KMS-11 (cell line): ENCODE data around the gene ITPR1.

ENCODE experiments used
- H2AFZ ChIP-seq: fragments of 200-600 bp; sonication (generic); 2 replicates; pipeline ENCODE4 v1.6.1; 2016; ENCODE audit warnings: antibody characterized with exemption, mixed run types, low read depth
- H3K27ac ChIP-seq: fragments of 200-600 bp; sonication (generic); 2 replicates; pipeline ENCODE4 v1.6.1; 2016; ENCODE audit warnings: mild to moderate bottlenecking, mixed run types
- H3K27me3 ChIP-seq: fragments of 200-600 bp; sonication (generic); 2 replicates; pipeline ENCODE4 v1.6.1; 2017; ENCODE audit warnings: mild to moderate bottlenecking, low read depth, mixed run types, moderate library complexity; ENCODE audit not compliant: insufficient read depth
- H3K36me3 ChIP-seq: fragments of 200-600 bp; sonication (generic); 2 replicates; pipeline ENCODE4 v1.6.1; 2017; ENCODE audit warnings: mild to moderate bottlenecking, mixed run types; ENCODE audit not compliant: insufficient read depth
- H3K4me1 ChIP-seq: fragments of 200-600 bp; sonication (generic); 2 replicates; pipeline ENCODE4 v1.6.1; 2016; ENCODE audit warnings: mild to moderate bottlenecking, low read depth, mixed run types; ENCODE audit not compliant: poor library complexity, severe bottlenecking
- H3K4me2 ChIP-seq: fragments of 200-600 bp; sonication (generic); 2 replicates; pipeline ENCODE4 v1.7.0; 2016; ENCODE audit warnings: mild to moderate bottlenecking, mixed run types
- H3K4me3 ChIP-seq: fragments of 200-600 bp; sonication (generic); IDR thresholded peaks from 2 replicates; pipeline ENCODE4 v1.6.1; 2017; ENCODE audit warnings: low read depth, low read length, mixed read lengths; ENCODE audit not compliant: insufficient read depth
- H3K79me2 ChIP-seq: fragments of 200-600 bp; sonication (generic); 2 replicates; pipeline ENCODE4 v1.6.1; 2016; ENCODE audit warnings: low read depth, mixed run types; ENCODE audit not compliant: insufficient read depth
- H3K9ac ChIP-seq: fragments of 200-600 bp; sonication (generic); 2 replicates; pipeline ENCODE4 v1.6.1; 2016; ENCODE audit warnings: mild to moderate bottlenecking, mixed run types
- H4K20me1 ChIP-seq: fragments of 200-600 bp; sonication (generic); 2 replicates; pipeline ENCODE4 v1.6.1; 2016; ENCODE audit warnings: mild to moderate bottlenecking, mixed run types; ENCODE audit not compliant: insufficient read depth
- TF ChIP-seq, protein P1 (sequence below): fragments of 200-600 bp; sonication (generic); conservative IDR thresholded peaks from 2 replicates; pipeline ENCODE4 v1.6.1; 2017; ENCODE audit warnings: low read depth, mild to moderate bottlenecking, antibody characterized with exemption, low read length, moderate library complexity, mixed read lengths

ITPR1 gene

DNA sequence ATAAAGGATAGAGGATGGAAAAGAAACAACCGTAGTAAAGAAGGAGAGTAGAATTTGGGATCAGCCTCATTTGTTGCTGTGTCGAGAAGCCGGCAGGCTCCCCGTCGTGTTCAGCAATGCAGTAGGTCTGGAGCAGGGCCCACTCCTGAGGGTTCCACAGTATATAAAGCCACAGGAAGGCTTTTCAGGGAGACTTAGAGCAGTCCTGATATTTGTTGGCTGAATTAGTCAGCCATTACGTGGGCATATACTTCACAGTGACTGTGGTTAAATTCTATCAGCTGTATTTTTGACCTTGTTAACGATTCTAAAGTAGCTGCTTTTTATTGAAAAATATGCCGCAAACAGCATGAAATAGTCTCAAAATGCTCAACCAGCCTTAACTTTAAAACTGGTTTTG, 149.5 kb downstream of the ITPR1 start:
- Histone ChIP-seq H3K79me2 (no peaks in the 10 kb centered on the region), H3K36me3 (no peaks in the 10 kb centered on the region), H3K4me3 (no peak overlapping the region)

GRCh38 chr3:4643904-4644547, 150.9 kb downstream of the ITPR1 start:
- no peak overlapping the region for H3K9ac ChIP-seq
- no peak overlapping the region for H3K4me3 ChIP-seq
- H3K27ac ChIP-seq: no peak overlapping the region
- TF ChIP-seq, protein P1, sequence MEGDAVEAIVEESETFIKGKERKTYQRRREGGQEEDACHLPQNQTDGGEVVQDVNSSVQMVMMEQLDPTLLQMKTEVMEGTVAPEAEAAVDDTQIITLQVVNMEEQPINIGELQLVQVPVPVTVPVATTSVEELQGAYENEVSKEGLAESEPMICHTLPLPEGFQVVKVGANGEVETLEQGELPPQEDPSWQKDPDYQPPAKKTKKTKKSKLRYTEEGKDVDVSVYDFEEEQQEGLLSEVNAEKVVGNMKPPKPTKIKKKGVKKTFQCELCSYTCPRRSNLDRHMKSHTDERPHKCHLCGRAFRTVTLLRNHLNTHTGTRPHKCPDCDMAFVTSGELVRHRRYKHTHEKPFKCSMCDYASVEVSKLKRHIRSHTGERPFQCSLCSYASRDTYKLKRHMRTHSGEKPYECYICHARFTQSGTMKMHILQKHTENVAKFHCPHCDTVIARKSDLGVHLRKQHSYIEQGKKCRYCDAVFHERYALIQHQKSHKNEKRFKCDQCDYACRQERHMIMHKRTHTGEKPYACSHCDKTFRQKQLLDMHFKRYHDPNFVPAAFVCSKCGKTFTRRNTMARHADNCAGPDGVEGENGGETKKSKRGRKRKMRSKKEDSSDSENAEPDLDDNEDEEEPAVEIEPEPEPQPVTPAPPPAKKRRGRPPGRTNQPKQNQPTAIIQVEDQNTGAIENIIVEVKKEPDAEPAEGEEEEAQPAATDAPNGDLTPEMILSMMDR: no peak
- no peak overlapping the region for H2AFZ ChIP-seq
- no peaks in the 10 kb centered on the region for H3K79me2 ChIP-seq
- no peaks in the 10 kb centered on the region for H3K4me1 ChIP-seq
- no peak overlapping the region for H3K4me2 ChIP-seq
- no peaks in the 10 kb centered on the region for H3K27me3 ChIP-seq
- no peaks in the 10 kb centered on the region for H3K36me3 ChIP-seq
- H4K20me1 ChIP-seq: no peaks in the 10 kb centered on the region

More for the DNA sequence above, 149.5 kb downstream of the ITPR1 start:
- TF ChIP-seq, protein P1: no peak
- Histone ChIP-seq H3K27me3 (no peaks in the 10 kb centered on the region), H3K4me2 (no peak overlapping the region), H3K27ac (no peak overlapping the region), H3K4me1 (no peaks in the 10 kb centered on the region), H2AFZ (no peak overlapping the region), H4K20me1 (no peaks in the 10 kb centered on the region), H3K9ac (no peak overlapping the region)

GRCh38 chr3:4644951-4645350, 151.8 kb downstream of the ITPR1 start:
- Histone ChIP-seq H3K9ac (no peak overlapping the region), H3K27ac (no peak overlapping the region), H3K36me3 (no peaks in the 10 kb centered on the region), H2AFZ (no peak overlapping the region), H3K27me3 (no peaks in the 10 kb centered on the region), H4K20me1 (no peaks in the 10 kb centered on the region), H3K4me3 (no peak overlapping the region), H3K4me2 (no peak overlapping the region), H3K4me1 (no peaks in the 10 kb centered on the region), H3K79me2 (no peaks in the 10 kb centered on the region)
- TF ChIP-seq, protein P1: no peak

DNA sequence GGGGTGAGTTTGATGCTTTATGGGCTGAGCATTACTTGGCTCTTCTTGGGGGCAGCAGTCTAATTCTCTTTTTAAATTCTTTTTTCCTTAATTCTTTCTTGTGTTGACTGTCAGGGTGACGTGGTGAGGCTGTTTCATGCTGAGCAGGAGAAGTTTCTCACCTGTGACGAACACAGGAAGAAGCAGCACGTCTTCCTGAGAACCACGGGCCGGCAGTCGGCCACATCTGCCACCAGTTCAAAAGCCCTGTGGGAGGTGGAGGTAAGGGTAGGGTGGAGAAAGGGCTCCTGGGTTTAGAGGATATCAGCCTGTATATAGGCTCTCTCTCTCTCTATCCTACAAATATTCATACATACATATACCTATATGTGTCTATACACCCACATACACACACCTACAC, 152.3 kb downstream of the ITPR1 start:
- no peaks in the 10 kb centered on the region for H3K36me3 ChIP-seq

More for the DNA sequence above, 152.3 kb downstream of the ITPR1 start:
- no peak overlapping the region for H3K27ac ChIP-seq
- no peak overlapping the region for H2AFZ ChIP-seq
- no peaks in the 10 kb centered on the region for H3K79me2 ChIP-seq
- no peaks in the 10 kb centered on the region for H3K4me1 ChIP-seq
- no peak overlapping the region for H3K9ac ChIP-seq
- no peaks in the 10 kb centered on the region for H3K27me3 ChIP-seq
- TF ChIP-seq, protein P1: no peak
- no peaks in the 10 kb centered on the region for H4K20me1 ChIP-seq
- no peak overlapping the region for H3K4me3 ChIP-seq
- no peak overlapping the region for H3K4me2 ChIP-seq
